Measurements from ENCODE around the gene PIAS4.

Gene PIAS4

GRCh38 chr19:4028334-4029246 is 21.1 kb downstream of the PIAS4 start:
- TF ChIP-seq ZNF707 (tag by site-specific recombination; IDR thresholded peaks at IDR 0.05) = no peak
- TF ChIP-seq ZXDB (tag by site-specific recombination; IDR thresholded peaks at IDR 0.05) = no peak
- TF ChIP-seq ZNF514 (tag by site-specific recombination; IDR thresholded peaks at IDR 0.05) = no peak
- H3K4me3 ChIP-seq (ENCODE audit: low read depth, low read length) = no peak overlapping the region
- POLR2A ChIA-PET = interaction anchor here (0.6 to 1.3 kb wide), 3 partner anchors 21 to 132 kb away, joined by 3 to 7 read pairs (median 4); partner anchors contain the start of genes EEF2 and PIAS4
- no peaks in the 10 kb centered on the region for H3K4me1 ChIP-seq (ENCODE audit: control insufficient read depth, insufficient read depth, low read length)
- CTCF ChIA-PET = no interaction called here
- H3K36me3 ChIP-seq (ENCODE audit: control insufficient read depth in 2 of 2, insufficient read depth in 1 of 2, low read length in 2 of 2) = peaks cover 0 to 62% of the 10 kb centered on the region in 2 experiments; a peak in 2 of 3 replicates
- H3K27ac ChIP-seq (ENCODE audit: extremely low read depth, low read depth, low read length) = no peak overlapping the region
- H3K9me3 ChIP-seq (ENCODE audit: control insufficient read depth, insufficient read depth, low read depth, low read length) = no peaks in the 10 kb centered on the region

DNA sequence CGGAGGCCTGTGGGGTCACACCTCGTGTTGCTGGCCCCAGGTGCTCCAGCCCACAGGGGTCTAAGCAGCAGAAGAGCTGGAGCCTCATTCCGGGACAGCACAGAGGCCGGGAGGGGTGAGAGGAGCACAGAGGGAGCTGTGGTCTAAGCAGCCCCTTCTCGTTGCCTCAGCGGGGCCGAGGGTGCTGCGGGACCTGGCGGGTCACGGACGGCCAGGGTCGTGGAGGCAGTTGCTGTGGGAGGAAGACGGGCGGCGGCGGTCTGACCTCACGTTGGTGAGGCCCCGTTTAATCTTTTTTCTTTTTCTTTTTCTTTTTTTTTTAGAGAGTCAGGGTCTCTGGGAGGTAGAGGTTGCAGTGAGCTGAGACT is 21.7 kb downstream of the PIAS4 start:
- no peaks in the 10 kb centered on the region for H3K4me1 ChIP-seq (ENCODE audit: control insufficient read depth, insufficient read depth, low read length)
- H3K9me3 ChIP-seq (ENCODE audit: control insufficient read depth, insufficient read depth, low read depth, low read length) = no peaks in the 10 kb centered on the region
- ChIA-PET POLR2A (interaction anchor here (0.6 to 1.3 kb wide), 3 partner anchors 22 to 133 kb away, joined by 3 to 7 read pairs (median 4); partner anchors contain the start of genes EEF2 and PIAS4), CTCF (no interaction called here)
- TF ChIP-seq, protein P1, sequence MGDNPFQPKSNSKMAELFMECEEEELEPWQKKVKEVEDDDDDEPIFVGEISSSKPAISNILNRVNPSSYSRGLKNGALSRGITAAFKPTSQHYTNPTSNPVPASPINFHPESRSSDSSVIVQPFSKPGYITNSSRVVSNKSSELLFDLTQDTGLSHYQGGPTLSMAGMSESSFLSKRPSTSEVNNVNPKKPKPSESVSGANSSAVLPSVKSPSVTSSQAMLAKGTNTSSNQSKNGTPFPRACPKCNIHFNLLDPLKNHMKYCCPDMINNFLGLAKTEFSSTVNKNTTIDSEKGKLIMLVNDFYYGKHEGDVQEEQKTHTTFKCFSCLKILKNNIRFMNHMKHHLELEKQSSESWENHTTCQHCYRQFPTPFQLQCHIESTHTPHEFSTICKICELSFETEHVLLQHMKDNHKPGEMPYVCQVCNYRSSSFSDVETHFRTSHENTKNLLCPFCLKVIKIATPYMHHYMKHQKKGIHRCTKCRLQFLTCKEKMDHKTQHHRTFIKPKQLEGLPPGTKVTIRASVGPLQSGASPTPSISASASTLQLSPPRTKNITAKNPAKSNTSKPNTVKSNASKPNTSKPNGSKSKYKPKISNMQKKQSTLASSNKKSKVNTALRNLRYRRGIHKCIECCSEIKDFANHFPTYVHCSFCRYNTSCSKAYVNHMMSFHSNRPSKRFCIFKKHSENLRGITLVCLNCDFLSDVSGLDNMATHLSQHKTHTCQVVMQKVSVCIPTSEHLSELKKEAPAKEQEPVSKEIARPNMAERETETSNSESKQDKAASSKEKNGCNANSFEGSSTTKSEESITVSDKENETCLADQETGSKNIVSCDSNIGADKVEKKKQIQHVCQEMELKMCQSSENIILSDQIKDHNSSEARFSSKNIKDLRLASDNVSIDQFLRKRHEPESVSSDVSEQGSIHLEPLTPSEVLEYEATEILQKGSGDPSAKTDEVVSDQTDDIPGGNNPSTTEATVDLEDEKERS (tag by site-specific recombination; IDR thresholded peaks at IDR 0.05) = no peak
- TF ChIP-seq EGR2 (tag by site-specific recombination; IDR thresholded peaks at IDR 0.05; ENCODE audit: low read depth) (no peak), ZNF777 (tag by site-specific recombination; IDR thresholded peaks at IDR 0.05; ENCODE audit: borderline replicate concordance) (no peak), GLIS1 (tag by site-specific recombination; IDR thresholded peaks at IDR 0.05) (no peak), ZNF571 (tag by site-specific recombination; IDR thresholded peaks at IDR 0.05) (no peak), ZNF112 (tag by site-specific recombination; IDR thresholded peaks at IDR 0.05) (no peak), ZNF670 (tag by site-specific recombination; IDR thresholded peaks at IDR 0.05; ENCODE audit: low read depth) (no peak), ZFP37 (tag by site-specific recombination; IDR thresholded peaks at IDR 0.05) (no peak), TRIM28 (IDR thresholded peaks at IDR 0.05; ENCODE audit: borderline replicate concordance, low read length) (no peak)
- TF ChIP-seq, protein P2, sequence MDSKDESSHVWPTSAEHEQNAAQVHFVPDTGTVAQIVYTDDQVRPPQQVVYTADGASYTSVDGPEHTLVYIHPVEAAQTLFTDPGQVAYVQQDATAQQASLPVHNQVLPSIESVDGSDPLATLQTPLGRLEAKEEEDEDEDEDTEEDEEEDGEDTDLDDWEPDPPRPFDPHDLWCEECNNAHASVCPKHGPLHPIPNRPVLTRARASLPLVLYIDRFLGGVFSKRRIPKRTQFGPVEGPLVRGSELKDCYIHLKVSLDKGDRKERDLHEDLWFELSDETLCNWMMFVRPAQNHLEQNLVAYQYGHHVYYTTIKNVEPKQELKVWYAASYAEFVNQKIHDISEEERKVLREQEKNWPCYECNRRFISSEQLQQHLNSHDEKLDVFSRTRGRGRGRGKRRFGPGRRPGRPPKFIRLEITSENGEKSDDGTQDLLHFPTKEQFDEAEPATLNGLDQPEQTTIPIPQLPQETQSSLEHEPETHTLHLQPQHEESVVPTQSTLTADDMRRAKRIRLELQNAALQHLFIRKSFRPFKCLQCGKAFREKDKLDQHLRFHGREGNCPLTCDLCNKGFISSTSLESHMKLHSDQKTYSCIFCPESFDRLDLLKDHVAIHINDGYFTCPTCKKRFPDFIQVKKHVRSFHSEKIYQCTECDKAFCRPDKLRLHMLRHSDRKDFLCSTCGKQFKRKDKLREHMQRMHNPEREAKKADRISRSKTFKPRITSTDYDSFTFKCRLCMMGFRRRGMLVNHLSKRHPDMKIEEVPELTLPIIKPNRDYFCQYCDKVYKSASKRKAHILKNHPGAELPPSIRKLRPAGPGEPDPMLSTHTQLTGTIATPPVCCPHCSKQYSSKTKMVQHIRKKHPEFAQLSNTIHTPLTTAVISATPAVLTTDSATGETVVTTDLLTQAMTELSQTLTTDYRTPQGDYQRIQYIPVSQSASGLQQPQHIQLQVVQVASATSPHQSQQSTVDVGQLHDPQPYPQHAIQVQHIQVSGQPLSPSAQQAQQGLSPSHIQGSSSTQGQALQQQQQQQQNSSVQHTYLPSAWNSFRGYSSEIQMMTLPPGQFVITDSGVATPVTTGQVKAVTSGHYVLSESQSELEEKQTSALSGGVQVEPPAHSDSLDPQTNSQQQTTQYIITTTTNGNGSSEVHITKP (tag by site-specific recombination; IDR thresholded peaks at IDR 0.05) = no peak
- TF ChIP-seq, protein P3, sequence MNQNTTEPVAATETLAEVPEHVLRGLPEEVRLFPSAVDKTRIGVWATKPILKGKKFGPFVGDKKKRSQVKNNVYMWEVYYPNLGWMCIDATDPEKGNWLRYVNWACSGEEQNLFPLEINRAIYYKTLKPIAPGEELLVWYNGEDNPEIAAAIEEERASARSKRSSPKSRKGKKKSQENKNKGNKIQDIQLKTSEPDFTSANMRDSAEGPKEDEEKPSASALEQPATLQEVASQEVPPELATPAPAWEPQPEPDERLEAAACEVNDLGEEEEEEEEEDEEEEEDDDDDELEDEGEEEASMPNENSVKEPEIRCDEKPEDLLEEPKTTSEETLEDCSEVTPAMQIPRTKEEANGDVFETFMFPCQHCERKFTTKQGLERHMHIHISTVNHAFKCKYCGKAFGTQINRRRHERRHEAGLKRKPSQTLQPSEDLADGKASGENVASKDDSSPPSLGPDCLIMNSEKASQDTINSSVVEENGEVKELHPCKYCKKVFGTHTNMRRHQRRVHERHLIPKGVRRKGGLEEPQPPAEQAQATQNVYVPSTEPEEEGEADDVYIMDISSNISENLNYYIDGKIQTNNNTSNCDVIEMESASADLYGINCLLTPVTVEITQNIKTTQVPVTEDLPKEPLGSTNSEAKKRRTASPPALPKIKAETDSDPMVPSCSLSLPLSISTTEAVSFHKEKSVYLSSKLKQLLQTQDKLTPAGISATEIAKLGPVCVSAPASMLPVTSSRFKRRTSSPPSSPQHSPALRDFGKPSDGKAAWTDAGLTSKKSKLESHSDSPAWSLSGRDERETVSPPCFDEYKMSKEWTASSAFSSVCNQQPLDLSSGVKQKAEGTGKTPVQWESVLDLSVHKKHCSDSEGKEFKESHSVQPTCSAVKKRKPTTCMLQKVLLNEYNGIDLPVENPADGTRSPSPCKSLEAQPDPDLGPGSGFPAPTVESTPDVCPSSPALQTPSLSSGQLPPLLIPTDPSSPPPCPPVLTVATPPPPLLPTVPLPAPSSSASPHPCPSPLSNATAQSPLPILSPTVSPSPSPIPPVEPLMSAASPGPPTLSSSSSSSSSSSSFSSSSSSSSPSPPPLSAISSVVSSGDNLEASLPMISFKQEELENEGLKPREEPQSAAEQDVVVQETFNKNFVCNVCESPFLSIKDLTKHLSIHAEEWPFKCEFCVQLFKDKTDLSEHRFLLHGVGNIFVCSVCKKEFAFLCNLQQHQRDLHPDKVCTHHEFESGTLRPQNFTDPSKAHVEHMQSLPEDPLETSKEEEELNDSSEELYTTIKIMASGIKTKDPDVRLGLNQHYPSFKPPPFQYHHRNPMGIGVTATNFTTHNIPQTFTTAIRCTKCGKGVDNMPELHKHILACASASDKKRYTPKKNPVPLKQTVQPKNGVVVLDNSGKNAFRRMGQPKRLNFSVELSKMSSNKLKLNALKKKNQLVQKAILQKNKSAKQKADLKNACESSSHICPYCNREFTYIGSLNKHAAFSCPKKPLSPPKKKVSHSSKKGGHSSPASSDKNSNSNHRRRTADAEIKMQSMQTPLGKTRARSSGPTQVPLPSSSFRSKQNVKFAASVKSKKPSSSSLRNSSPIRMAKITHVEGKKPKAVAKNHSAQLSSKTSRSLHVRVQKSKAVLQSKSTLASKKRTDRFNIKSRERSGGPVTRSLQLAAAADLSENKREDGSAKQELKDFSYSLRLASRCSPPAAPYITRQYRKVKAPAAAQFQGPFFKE (tag by site-specific recombination; IDR thresholded peaks at IDR 0.05; ENCODE audit: borderline replicate concordance) = no peak
- TF ChIP-seq, protein P4, sequence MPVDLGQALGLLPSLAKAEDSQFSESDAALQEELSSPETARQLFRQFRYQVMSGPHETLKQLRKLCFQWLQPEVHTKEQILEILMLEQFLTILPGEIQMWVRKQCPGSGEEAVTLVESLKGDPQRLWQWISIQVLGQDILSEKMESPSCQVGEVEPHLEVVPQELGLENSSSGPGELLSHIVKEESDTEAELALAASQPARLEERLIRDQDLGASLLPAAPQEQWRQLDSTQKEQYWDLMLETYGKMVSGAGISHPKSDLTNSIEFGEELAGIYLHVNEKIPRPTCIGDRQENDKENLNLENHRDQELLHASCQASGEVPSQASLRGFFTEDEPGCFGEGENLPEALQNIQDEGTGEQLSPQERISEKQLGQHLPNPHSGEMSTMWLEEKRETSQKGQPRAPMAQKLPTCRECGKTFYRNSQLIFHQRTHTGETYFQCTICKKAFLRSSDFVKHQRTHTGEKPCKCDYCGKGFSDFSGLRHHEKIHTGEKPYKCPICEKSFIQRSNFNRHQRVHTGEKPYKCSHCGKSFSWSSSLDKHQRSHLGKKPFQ (tag by site-specific recombination; IDR thresholded peaks at IDR 0.05) = no peak
- H3K27ac ChIP-seq (ENCODE audit: extremely low read depth, low read depth, low read length) = no peak overlapping the region
- peaks cover 0 to 62% of the 10 kb centered on the region in 2 experiments; a peak in 2 of 3 replicates for H3K36me3 ChIP-seq (ENCODE audit: control insufficient read depth in 2 of 2, insufficient read depth in 1 of 2, low read length in 2 of 2)
- no peak overlapping the region for H3K4me3 ChIP-seq (ENCODE audit: low read depth, low read length)

All from HEK293 (cell line).